OCI-LY3 (cell line): Measurements from ENCODE around the gene NARF.
A peak's percentile ranks its signal among the peaks of the same experiment; 100 is the strongest.

Source experiments
- H2AFZ ChIP-seq: fragments of 200-600, 300-600 bp; shearing (Covaris generic); 2 replicates; pipeline ENCODE4 v1.6.0; 2014; ENCODE audit warnings: antibody characterized with exemption, low read depth, low read length
- H3K27ac ChIP-seq: fragments of 200-600, 300-600 bp; sonication (generic); 2 replicates; pipeline ENCODE4 v1.5.1; 2014; ENCODE audit warnings: mild to moderate bottlenecking, low read length, moderate library complexity, mixed read lengths
- H3K27me3 ChIP-seq: fragments of 200-600, 300-600 bp; sonication (generic); 2 replicates; pipeline ENCODE4 v1.6.1; 2014; ENCODE audit warnings: low read depth, low read length, mixed read lengths
- H3K36me3 ChIP-seq: fragments of 200-600, 300-600 bp; sonication (generic); replicated peaks from 2 replicates; pipeline ENCODE3; 2014; ENCODE audit warnings: low read depth, low read length, mixed read lengths
- H3K4me1 ChIP-seq: fragments of 300-600, 200-600 bp; sonication (generic); 2 replicates; pipeline ENCODE4 v1.6.1; 2014; ENCODE audit warnings: low read length, mixed read lengths
- H3K4me2 ChIP-seq: fragments of 200-600, 300-600 bp; sonication (generic); 2 replicates; pipeline ENCODE4 v1.6.1; 2014; ENCODE audit warnings: low read length, mixed read lengths
- H3K4me3 ChIP-seq: fragments of 300-600, 200-600 bp; sonication (generic); 2 replicates; pipeline ENCODE4 v1.5.1; 2014; ENCODE audit warnings: antibody characterized with exemption, mild to moderate bottlenecking, low read length, moderate library complexity
- H3K79me2 ChIP-seq: fragments of 300-600, 200-600 bp; shearing (Covaris generic); 2 replicates; pipeline ENCODE4 v1.6.1; 2014; ENCODE audit warnings: mild to moderate bottlenecking, low read length, mixed read lengths
- H3K9ac ChIP-seq: fragments of 300-600, 200-600 bp; shearing (Covaris generic); 2 replicates; pipeline ENCODE4 v1.6.0; 2014; ENCODE audit warnings: mild to moderate bottlenecking, low read length, moderate library complexity
- H3K9me3 ChIP-seq: fragments of 200-600, 300-600 bp; shearing (Covaris generic); 2 replicates; pipeline ENCODE4 v1.6.1; 2014; ENCODE audit warnings: low read length, mixed read lengths; ENCODE audit not compliant: insufficient read depth
- H4K20me1 ChIP-seq: fragments of 200-600, 300-600 bp; sonication (generic); 2 replicates; pipeline ENCODE4 v1.6.1; 2016; ENCODE audit warnings: low read length, mixed read lengths; ENCODE audit not compliant: insufficient read depth
- CTCF ChIP-seq: fragments of 200-600, 300-600 bp; sonication (generic); IDR thresholded peaks from 2 replicates; pipeline ENCODE4 v1.5.1; 2014; ENCODE audit warnings: antibody characterized with exemption, low read length, low read depth
- EZH2phosphoT487 ChIP-seq: fragments of 200-600 bp; shearing (Covaris generic); IDR thresholded peaks from 2 replicates; pipeline ENCODE4 v1.6.1; 2018; ENCODE audit warnings: antibody characterized with exemption, mixed run types, low read depth

The NARF gene

GRCh38 chr17:82518826-82519810 is 60.6 kb downstream of the NARF start, which contains the start of gene FOXK2:
FOXK2 (plus strand) TSS chr17:82519732; CDS start chr17:82519889, 157 bp downstream.
- no peaks in the 10 kb centered on the region for H3K36me3 ChIP-seq
- peak within 1 kb of the TSS; percentile 71 for H3K27ac ChIP-seq
- no peaks in the 10 kb centered on the region for H3K9me3 ChIP-seq
- H3K79me2 ChIP-seq = peaks cover 43% of the 10 kb centered on the region
- no peaks in the 10 kb centered on the region for H3K27me3 ChIP-seq
- peak within 1 kb of the TSS; percentile 81 for H3K9ac ChIP-seq
- peak within 1 kb of the TSS; percentile 97 for H2AFZ ChIP-seq
- TF ChIP-seq CTCF (no peak), EZH2phosphoT487 (no peak)
- H3K4me3 ChIP-seq = peak within 1 kb of the TSS; percentile 96
- H3K4me1 ChIP-seq = peaks cover 19% of the 10 kb centered on the region
- H4K20me1 ChIP-seq = peaks cover 26% of the 10 kb centered on the region
- peak within 1 kb of the TSS; percentile 90 for H3K4me2 ChIP-seq

- Histone ChIP-seq H3K27me3 (no peaks in the 10 kb centered on the region), H3K9me3 (no peaks in the 10 kb centered on the region), H4K20me1 (peaks cover 35% of the 10 kb centered on the region), H3K4me2 (peak overlapping the region; percentile 82), H3K27ac (peak overlapping the region; percentile 39; the same call in 1 of the 2 replicates), H2AFZ (no peak overlapping the region), H3K9ac (peak overlapping the region; percentile 79), H3K4me1 (peaks cover 22% of the 10 kb centered on the region), H3K4me3 (peak overlapping the region; percentile 96), H3K79me2 (peaks cover 55% of the 10 kb centered on the region), H3K36me3 (peaks cover 3% of the 10 kb centered on the region)
- TF ChIP-seq EZH2phosphoT487 = no peak
- TF ChIP-seq CTCF = no peak
Observed at GRCh38 chr17:82519971-82520903, 61.7 kb downstream of the NARF start.

GRCh38 chr17:82524540-82524939 is 66.0 kb downstream of the NARF start:
- Histone ChIP-seq H3K9me3 (no peaks in the 10 kb centered on the region), H3K4me1 (peaks cover 22% of the 10 kb centered on the region), H3K79me2 (peaks cover 98% of the 10 kb centered on the region), H3K4me2 (no peak overlapping the region), H3K27me3 (no peaks in the 10 kb centered on the region), H2AFZ (no peak overlapping the region), H4K20me1 (peaks cover 72% of the 10 kb centered on the region), H3K27ac (no peak overlapping the region), H3K4me3 (no peak overlapping the region), H3K9ac (no peak overlapping the region), H3K36me3 (peaks cover 3% of the 10 kb centered on the region)
- TF ChIP-seq CTCF (no peak), EZH2phosphoT487 (no peak)
